OCI-LY3 (cell line): ENCODE results near the gene USP14.
A peak's percentile ranks its signal among the peaks of the same experiment; 100 is the strongest.

Source experiments
- H2AFZ ChIP-seq: fragments of 200-600, 300-600 bp; shearing (Covaris generic); 2 replicates; pipeline ENCODE4 v1.6.0; 2014; ENCODE audit warnings: antibody characterized with exemption, low read depth, low read length
- H3K27ac ChIP-seq: fragments of 200-600, 300-600 bp; sonication (generic); 2 replicates; pipeline ENCODE4 v1.5.1; 2014; ENCODE audit warnings: mild to moderate bottlenecking, low read length, moderate library complexity, mixed read lengths
- H3K27me3 ChIP-seq: fragments of 200-600, 300-600 bp; sonication (generic); 2 replicates; pipeline ENCODE4 v1.6.1; 2014; ENCODE audit warnings: low read depth, low read length, mixed read lengths
- H3K36me3 ChIP-seq: fragments of 200-600, 300-600 bp; sonication (generic); replicated peaks from 2 replicates; pipeline ENCODE3; 2014; ENCODE audit warnings: low read depth, low read length, mixed read lengths
- H3K4me1 ChIP-seq: fragments of 300-600, 200-600 bp; sonication (generic); 2 replicates; pipeline ENCODE4 v1.6.1; 2014; ENCODE audit warnings: low read length, mixed read lengths
- H3K4me2 ChIP-seq: fragments of 200-600, 300-600 bp; sonication (generic); 2 replicates; pipeline ENCODE4 v1.6.1; 2014; ENCODE audit warnings: low read length, mixed read lengths
- H3K4me3 ChIP-seq: fragments of 300-600, 200-600 bp; sonication (generic); 2 replicates; pipeline ENCODE4 v1.5.1; 2014; ENCODE audit warnings: antibody characterized with exemption, mild to moderate bottlenecking, low read length, moderate library complexity
- H3K79me2 ChIP-seq: fragments of 300-600, 200-600 bp; shearing (Covaris generic); 2 replicates; pipeline ENCODE4 v1.6.1; 2014; ENCODE audit warnings: mild to moderate bottlenecking, low read length, mixed read lengths
- H3K9ac ChIP-seq: fragments of 300-600, 200-600 bp; shearing (Covaris generic); 2 replicates; pipeline ENCODE4 v1.6.0; 2014; ENCODE audit warnings: mild to moderate bottlenecking, low read length, moderate library complexity
- H3K9me3 ChIP-seq: fragments of 200-600, 300-600 bp; shearing (Covaris generic); 2 replicates; pipeline ENCODE4 v1.6.1; 2014; ENCODE audit warnings: low read length, mixed read lengths; ENCODE audit not compliant: insufficient read depth
- H4K20me1 ChIP-seq: fragments of 200-600, 300-600 bp; sonication (generic); 2 replicates; pipeline ENCODE4 v1.6.1; 2016; ENCODE audit warnings: low read length, mixed read lengths; ENCODE audit not compliant: insufficient read depth
- EZH2phosphoT487 ChIP-seq: fragments of 200-600 bp; shearing (Covaris generic); IDR thresholded peaks from 2 replicates; pipeline ENCODE4 v1.6.1; 2018; ENCODE audit warnings: antibody characterized with exemption, mixed run types, low read depth
- TF ChIP-seq, protein P1 (sequence below): fragments of 200-600, 300-600 bp; sonication (generic); IDR thresholded peaks from 2 replicates; pipeline ENCODE4 v1.5.1; 2014; ENCODE audit warnings: antibody characterized with exemption, low read length, low read depth

Gene USP14

DNA sequence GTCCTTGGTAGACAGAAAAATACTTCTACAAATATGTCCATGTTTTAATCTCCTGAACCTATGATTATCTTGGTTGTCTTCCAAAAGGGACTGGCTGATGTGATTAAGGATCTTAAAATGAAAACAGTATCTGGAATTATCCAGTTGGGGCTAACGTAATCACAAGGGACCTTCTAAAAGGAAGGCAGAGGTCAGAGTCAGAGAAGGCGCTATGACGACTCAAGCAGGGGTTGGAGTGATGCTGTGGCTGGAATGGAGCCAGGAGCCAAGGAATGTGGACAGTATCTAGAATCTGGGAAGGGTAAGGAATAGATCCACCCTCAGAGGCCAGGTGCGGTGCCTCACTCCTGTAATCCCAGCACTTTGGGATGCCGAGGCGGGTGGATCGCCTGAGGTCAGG, 4.2 kb upstream of the USP14 start:
- Histone ChIP-seq H4K20me1 (0 out of 2 replicates have a peak, but pooled peaks cover 1% of the 10 kb centered on the region), H2AFZ (no peak overlapping the region), H3K9me3 (no peaks in the 10 kb centered on the region), H3K4me1 (peaks cover 2% of the 10 kb centered on the region; the same call in 1 of the 2 replicates), H3K4me3 (no peak overlapping the region), H3K36me3 (no peaks in the 10 kb centered on the region), H3K79me2 (peaks cover 9% of the 10 kb centered on the region), H3K9ac (no peak overlapping the region), H3K27me3 (peaks cover 6% of the 10 kb centered on the region; the same call in 1 of the 2 replicates), H3K4me2 (no peak overlapping the region), H3K27ac (no peak overlapping the region)
- TF ChIP-seq EZH2phosphoT487 = no peak
- TF ChIP-seq, protein P1, sequence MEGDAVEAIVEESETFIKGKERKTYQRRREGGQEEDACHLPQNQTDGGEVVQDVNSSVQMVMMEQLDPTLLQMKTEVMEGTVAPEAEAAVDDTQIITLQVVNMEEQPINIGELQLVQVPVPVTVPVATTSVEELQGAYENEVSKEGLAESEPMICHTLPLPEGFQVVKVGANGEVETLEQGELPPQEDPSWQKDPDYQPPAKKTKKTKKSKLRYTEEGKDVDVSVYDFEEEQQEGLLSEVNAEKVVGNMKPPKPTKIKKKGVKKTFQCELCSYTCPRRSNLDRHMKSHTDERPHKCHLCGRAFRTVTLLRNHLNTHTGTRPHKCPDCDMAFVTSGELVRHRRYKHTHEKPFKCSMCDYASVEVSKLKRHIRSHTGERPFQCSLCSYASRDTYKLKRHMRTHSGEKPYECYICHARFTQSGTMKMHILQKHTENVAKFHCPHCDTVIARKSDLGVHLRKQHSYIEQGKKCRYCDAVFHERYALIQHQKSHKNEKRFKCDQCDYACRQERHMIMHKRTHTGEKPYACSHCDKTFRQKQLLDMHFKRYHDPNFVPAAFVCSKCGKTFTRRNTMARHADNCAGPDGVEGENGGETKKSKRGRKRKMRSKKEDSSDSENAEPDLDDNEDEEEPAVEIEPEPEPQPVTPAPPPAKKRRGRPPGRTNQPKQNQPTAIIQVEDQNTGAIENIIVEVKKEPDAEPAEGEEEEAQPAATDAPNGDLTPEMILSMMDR = no peak

DNA sequence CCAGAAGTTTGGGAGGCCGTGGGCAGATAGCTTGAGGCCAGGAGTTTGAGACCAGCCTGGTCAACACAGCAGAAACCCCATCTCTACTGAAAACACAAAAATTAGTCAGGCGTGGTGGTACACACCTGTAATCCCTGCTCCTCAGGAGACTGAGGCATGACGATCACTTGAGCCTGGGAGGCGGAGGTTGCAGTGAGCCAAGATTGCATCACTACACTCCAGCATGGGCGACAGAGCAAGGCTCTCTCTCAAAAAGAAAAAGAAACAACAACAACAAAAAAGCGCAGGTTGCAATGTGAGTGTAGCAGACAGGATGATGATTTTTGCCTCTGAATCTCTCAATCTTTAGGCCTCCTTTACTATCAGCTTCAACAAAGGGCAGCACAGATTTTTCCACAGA, 2.7 kb upstream of the USP14 start:
- TF ChIP-seq, protein P1 = no peak
- no peak for TF ChIP-seq EZH2phosphoT487
- no peaks in the 10 kb centered on the region for H3K36me3 ChIP-seq
- H3K4me3 ChIP-seq = no peak overlapping the region
- H3K79me2 ChIP-seq = peaks cover 24% of the 10 kb centered on the region
- H4K20me1 ChIP-seq = peaks cover 16% of the 10 kb centered on the region
- no peak overlapping the region for H3K9ac ChIP-seq
- H2AFZ ChIP-seq = no peak overlapping the region
- H3K27me3 ChIP-seq = peaks cover 3% of the 10 kb centered on the region; the same call in 1 of the 2 replicates
- H3K4me2 ChIP-seq = no peak overlapping the region
- no peaks in the 10 kb centered on the region for H3K9me3 ChIP-seq
- H3K4me1 ChIP-seq = peaks cover 16% of the 10 kb centered on the region
- H3K27ac ChIP-seq = no peak overlapping the region

DNA sequence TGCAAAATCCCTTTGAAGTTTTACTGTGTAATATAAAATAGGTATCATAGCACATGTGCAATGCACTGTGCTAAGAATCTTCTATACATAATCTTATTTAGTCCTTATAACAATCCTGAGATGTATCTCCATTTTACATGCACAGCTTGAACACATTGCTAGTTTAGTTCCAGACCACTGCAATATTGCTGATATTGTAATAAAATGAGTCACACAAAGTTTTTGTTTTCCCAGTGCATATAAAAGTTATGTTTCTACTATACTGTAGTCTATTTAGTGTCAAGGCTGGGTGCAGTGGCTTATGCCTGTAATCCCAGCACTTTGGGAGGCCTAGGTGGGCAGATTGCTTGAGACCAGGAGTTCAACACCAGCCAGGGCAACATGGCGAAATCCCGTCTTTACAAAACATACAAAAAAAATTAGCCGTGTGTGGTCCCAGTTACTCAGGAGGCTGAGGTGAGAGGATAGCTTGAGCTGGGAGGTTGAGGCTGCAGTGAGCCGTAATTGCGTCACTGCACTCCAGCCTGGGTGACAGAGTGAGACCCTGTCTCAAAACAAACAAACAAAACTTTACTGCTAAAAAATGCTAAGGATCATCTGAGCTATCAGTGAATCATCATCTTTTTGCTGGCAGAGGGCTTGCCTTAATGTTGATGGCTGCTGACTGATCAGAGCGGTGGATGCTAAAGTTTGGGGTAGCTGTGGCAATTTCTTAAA, 1.7 kb upstream of the USP14 start:
- H3K4me1 ChIP-seq = peaks cover 16% of the 10 kb centered on the region
- no peaks in the 10 kb centered on the region for H3K36me3 ChIP-seq
- no peak overlapping the region for H2AFZ ChIP-seq
- H3K27ac ChIP-seq = no peak overlapping the region
- peaks cover 34% of the 10 kb centered on the region for H3K79me2 ChIP-seq
- H3K27me3 ChIP-seq = peaks cover 3% of the 10 kb centered on the region; the same call in 1 of the 2 replicates
- no peak overlapping the region for H3K9ac ChIP-seq
- H4K20me1 ChIP-seq = peaks cover 21% of the 10 kb centered on the region
- no peak overlapping the region for H3K4me2 ChIP-seq
- no peaks in the 10 kb centered on the region for H3K9me3 ChIP-seq
- no peak overlapping the region for H3K4me3 ChIP-seq
- TF ChIP-seq, protein P1 = no peak
- TF ChIP-seq EZH2phosphoT487 = no peak

DNA sequence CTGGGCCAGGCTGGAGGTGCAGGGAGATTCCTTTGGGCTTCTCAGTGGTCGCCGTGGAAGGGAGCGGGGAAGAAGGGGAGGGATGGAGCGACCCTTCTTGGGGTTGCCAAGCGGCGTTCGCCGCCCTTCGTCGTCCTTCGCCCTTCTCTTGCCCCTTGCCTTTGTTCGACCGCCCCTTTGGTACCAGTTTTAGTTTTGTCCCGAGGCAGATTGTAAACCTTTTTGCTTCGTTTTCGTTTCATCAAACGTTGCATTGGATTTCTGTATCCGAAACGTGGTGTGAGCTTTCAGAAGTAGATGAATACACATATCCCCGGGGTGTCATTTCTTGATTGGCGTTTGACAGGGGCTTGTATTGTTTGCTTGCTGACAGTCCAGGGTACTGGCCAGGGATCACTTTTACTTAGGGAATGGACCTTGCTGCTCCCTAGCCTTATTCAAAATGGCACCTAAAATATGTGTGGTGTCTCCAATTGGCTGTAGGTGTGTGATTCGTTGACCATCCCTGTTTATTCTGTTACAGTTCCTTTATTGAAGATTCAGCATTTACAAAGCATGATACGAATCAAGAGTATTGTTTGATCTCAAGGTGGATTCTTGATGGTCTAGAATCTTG, 788 bp downstream of the USP14 start:
- H3K79me2 ChIP-seq = peaks cover 57% of the 10 kb centered on the region
- H3K9me3 ChIP-seq = no peaks in the 10 kb centered on the region
- no peak overlapping the region for H2AFZ ChIP-seq
- peak overlapping the region; percentile 59 for H3K27ac ChIP-seq
- peaks cover 16% of the 10 kb centered on the region for H3K4me1 ChIP-seq
- H3K36me3 ChIP-seq = peaks cover 9% of the 10 kb centered on the region
- peak overlapping the region; percentile 81 for H3K9ac ChIP-seq
- H4K20me1 ChIP-seq = peaks cover 21% of the 10 kb centered on the region
- TF ChIP-seq EZH2phosphoT487 = no peak
- TF ChIP-seq, protein P1 = no peak
- peak overlapping the region; percentile 95 for H3K4me3 ChIP-seq
- H3K27me3 ChIP-seq = no peaks in the 10 kb centered on the region
- H3K4me2 ChIP-seq = peak overlapping the region; percentile 88
